Measurements from ENCODE around the gene ZDHHC14.
"Not testable (repeated sequence)": the region's sequence is repeated elsewhere in the genome, so short reads cannot be mapped to it uniquely, and the experiment has no call there.

The ZDHHC14 gene

GRCh38 chr6:157569543-157569942, 188.6 kb downstream of the ZDHHC14 start:
- Histone ChIP-seq H3K9me3 (ENCODE audit: control insufficient read depth, insufficient read depth, low read length) (no peaks in the 10 kb centered on the region), H3K36me3 (ENCODE audit: control insufficient read depth, insufficient read depth, low read length) (no peaks in the 10 kb centered on the region), H3K4me1 (ENCODE audit: control insufficient read depth, insufficient read depth, low read length) (0 out of 2 replicates have a peak, but pooled peaks cover 8% of the 10 kb centered on the region), H3K4me3 (ENCODE audit: low read depth, low read length) (no peak overlapping the region), H3K27ac (ENCODE audit: low read depth, low read length) (no peak overlapping the region), H3K9ac (ENCODE audit: low read depth, low read length) (no peak overlapping the region), H3K27me3 (ENCODE audit: control insufficient read depth, insufficient read depth, low read length) (no peaks in the 10 kb centered on the region)

DNA sequence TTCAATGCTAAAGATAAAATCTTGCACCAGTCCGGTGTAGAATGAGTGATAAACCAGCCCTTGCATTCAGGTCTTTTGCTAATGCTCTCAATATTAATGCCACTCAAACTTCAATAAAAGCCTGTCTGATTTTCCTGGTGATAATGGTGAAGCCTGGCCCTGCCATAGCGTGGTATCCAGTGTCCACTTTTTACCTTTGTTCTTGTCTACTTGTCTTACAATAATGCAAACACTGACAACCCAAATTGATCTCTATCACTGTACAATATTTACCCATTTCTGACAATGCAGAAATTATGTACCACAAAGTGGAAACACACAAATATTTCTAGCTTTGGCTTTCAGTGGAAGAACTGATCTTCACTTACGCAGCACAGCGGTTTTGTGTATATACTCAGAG, 189.1 kb downstream of the ZDHHC14 start:
- no peak overlapping the region for H3K9ac ChIP-seq (ENCODE audit: low read depth, low read length)

GRCh38 chr6:157570752-157571151, 189.8 kb downstream of the ZDHHC14 start:
- no peak overlapping the region for H3K4me3 ChIP-seq (ENCODE audit: low read depth, low read length)
- H3K36me3 ChIP-seq (ENCODE audit: control insufficient read depth, insufficient read depth, low read length), result no peaks in the 10 kb centered on the region
- no peaks in the 10 kb centered on the region for H3K9me3 ChIP-seq (ENCODE audit: control insufficient read depth, insufficient read depth, low read length)
- H3K4me1 ChIP-seq (ENCODE audit: control insufficient read depth, insufficient read depth, low read length), result 0 out of 2 replicates have a peak, but pooled peaks cover 8% of the 10 kb centered on the region
- H3K9ac ChIP-seq (ENCODE audit: low read depth, low read length), result no peak overlapping the region
- no peaks in the 10 kb centered on the region for H3K27me3 ChIP-seq (ENCODE audit: control insufficient read depth, insufficient read depth, low read length)
- no peak overlapping the region for H3K27ac ChIP-seq (ENCODE audit: low read depth, low read length)

More for the DNA sequence above, 189.1 kb downstream of the ZDHHC14 start:
- H3K27me3 ChIP-seq (ENCODE audit: control insufficient read depth, insufficient read depth, low read length), result no peaks in the 10 kb centered on the region
- H3K27ac ChIP-seq (ENCODE audit: low read depth, low read length), result no peak overlapping the region
- H3K9me3 ChIP-seq (ENCODE audit: control insufficient read depth, insufficient read depth, low read length), result no peaks in the 10 kb centered on the region
- H3K36me3 ChIP-seq (ENCODE audit: control insufficient read depth, insufficient read depth, low read length), result no peaks in the 10 kb centered on the region
- H3K4me3 ChIP-seq (ENCODE audit: low read depth, low read length), result no peak overlapping the region
- 0 out of 2 replicates have a peak, but pooled peaks cover 8% of the 10 kb centered on the region for H3K4me1 ChIP-seq (ENCODE audit: control insufficient read depth, insufficient read depth, low read length)

DNA sequence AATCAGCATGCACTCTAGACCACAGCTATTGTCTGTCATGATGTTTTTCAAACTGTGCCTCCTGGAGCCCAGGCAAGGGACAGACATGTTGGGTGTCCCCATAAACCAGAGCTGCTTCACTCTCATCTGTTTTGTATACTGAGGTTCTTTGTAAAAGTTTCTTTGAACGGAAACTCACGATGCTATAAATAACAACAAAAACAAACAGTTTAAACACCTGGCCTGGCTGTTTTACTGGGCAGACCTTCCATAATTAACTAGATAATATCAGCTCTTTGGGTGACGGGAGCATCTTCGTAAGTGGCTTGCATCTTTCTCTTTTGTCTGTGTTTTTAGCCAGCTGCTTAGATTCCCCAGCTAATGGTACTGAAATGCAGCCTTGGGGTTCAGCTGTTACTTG, 190.3 kb downstream of the ZDHHC14 start:
- H3K9ac ChIP-seq (ENCODE audit: low read depth, low read length), result no peak overlapping the region
- H3K27ac ChIP-seq (ENCODE audit: low read depth, low read length), result no peak overlapping the region
- H3K4me1 ChIP-seq (ENCODE audit: control insufficient read depth, insufficient read depth, low read length), result 0 out of 2 replicates have a peak, but pooled peaks cover 8% of the 10 kb centered on the region
- no peaks in the 10 kb centered on the region for H3K27me3 ChIP-seq (ENCODE audit: control insufficient read depth, insufficient read depth, low read length)
- no peak overlapping the region for H3K4me3 ChIP-seq (ENCODE audit: low read depth, low read length)
- no peaks in the 10 kb centered on the region for H3K36me3 ChIP-seq (ENCODE audit: control insufficient read depth, insufficient read depth, low read length)
- no peaks in the 10 kb centered on the region for H3K9me3 ChIP-seq (ENCODE audit: control insufficient read depth, insufficient read depth, low read length)

- no peak overlapping the region for H3K27ac ChIP-seq (ENCODE audit: low read depth, low read length)
- H3K4me1 ChIP-seq (ENCODE audit: control insufficient read depth, insufficient read depth, low read length), result 0 out of 2 replicates have a peak, but pooled peaks cover 8% of the 10 kb centered on the region
Observed at GRCh38 chr6:157571950-157572349, 191.0 kb downstream of the ZDHHC14 start.

GRCh38 chr6:157574851-157575424, 193.9 kb downstream of the ZDHHC14 start:
- H3K9ac ChIP-seq (ENCODE audit: low read depth, low read length), result no peak overlapping the region
- H3K27me3 ChIP-seq (ENCODE audit: control insufficient read depth, insufficient read depth, low read length), result no peaks in the 10 kb centered on the region
- H3K27ac ChIP-seq (ENCODE audit: low read depth, low read length), result no peak overlapping the region
- no peak overlapping the region for H3K4me3 ChIP-seq (ENCODE audit: low read depth, low read length)
- H3K4me1 ChIP-seq (ENCODE audit: control insufficient read depth, insufficient read depth, low read length), result 0 out of 2 replicates have a peak, but pooled peaks cover 8% of the 10 kb centered on the region
- H3K36me3 ChIP-seq (ENCODE audit: control insufficient read depth, insufficient read depth, low read length), result no peaks in the 10 kb centered on the region
- no peaks in the 10 kb centered on the region for H3K9me3 ChIP-seq (ENCODE audit: control insufficient read depth, insufficient read depth, low read length)

More at GRCh38 chr6:157571950-157572349, 191.0 kb downstream of the ZDHHC14 start:
- Histone ChIP-seq H3K36me3 (ENCODE audit: control insufficient read depth, insufficient read depth, low read length) (no peaks in the 10 kb centered on the region), H3K4me3 (ENCODE audit: low read depth, low read length) (no peak overlapping the region), H3K27me3 (ENCODE audit: control insufficient read depth, insufficient read depth, low read length) (no peaks in the 10 kb centered on the region), H3K9ac (ENCODE audit: low read depth, low read length) (no peak overlapping the region), H3K9me3 (ENCODE audit: control insufficient read depth, insufficient read depth, low read length) (no peaks in the 10 kb centered on the region)

GRCh38 chr6:157575436-157576145, 194.6 kb downstream of the ZDHHC14 start:
- Histone ChIP-seq H3K27ac (ENCODE audit: low read depth, low read length) (no peak overlapping the region), H3K27me3 (ENCODE audit: control insufficient read depth, insufficient read depth, low read length) (no peaks in the 10 kb centered on the region), H3K4me1 (ENCODE audit: control insufficient read depth, insufficient read depth, low read length) (0 out of 2 replicates have a peak, but pooled peaks cover 8% of the 10 kb centered on the region), H3K9ac (ENCODE audit: low read depth, low read length) (no peak overlapping the region), H3K9me3 (ENCODE audit: control insufficient read depth, insufficient read depth, low read length) (no peaks in the 10 kb centered on the region), H3K4me3 (ENCODE audit: low read depth, low read length) (no peak overlapping the region), H3K36me3 (ENCODE audit: control insufficient read depth, insufficient read depth, low read length) (no peaks in the 10 kb centered on the region)

- not testable (repeated sequence) for H3K4me3 ChIP-seq (ENCODE audit: low read depth, low read length); H3K27me3 ChIP-seq (ENCODE audit: control insufficient read depth, insufficient read depth, low read length); H3K36me3 ChIP-seq (ENCODE audit: control insufficient read depth, insufficient read depth, low read length); H3K9ac ChIP-seq (ENCODE audit: low read depth, low read length); H3K27ac ChIP-seq (ENCODE audit: low read depth, low read length); H3K4me1 ChIP-seq (ENCODE audit: control insufficient read depth, insufficient read depth, low read length); H3K9me3 ChIP-seq (ENCODE audit: control insufficient read depth, insufficient read depth, low read length)
Observed at GRCh38 chr6:157576991-157577390, 196.0 kb downstream of the ZDHHC14 start.

DNA sequence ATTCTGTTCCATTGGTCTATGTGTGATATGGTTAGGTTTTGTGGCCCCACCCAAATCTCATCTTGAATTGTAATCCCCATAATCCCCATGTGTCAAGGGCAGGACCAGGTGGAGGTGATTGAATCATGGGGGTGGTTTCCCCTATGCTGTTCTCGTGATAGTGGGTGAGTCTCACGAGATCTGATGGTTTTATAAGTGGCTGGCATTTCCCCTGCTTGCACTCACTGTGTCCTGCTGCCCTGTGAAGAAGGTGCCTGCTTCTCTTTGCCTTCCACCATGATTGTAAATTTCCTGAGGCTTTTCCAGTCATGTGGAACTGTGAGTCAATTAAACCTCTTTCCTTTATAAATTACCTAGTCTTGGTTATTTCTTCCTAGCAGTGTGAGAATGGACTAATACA, 197.5 kb downstream of the ZDHHC14 start:
- not testable (repeated sequence) for H3K9ac ChIP-seq (ENCODE audit: low read depth, low read length); H3K4me1 ChIP-seq (ENCODE audit: control insufficient read depth, insufficient read depth, low read length); H3K4me3 ChIP-seq (ENCODE audit: low read depth, low read length); H3K9me3 ChIP-seq (ENCODE audit: control insufficient read depth, insufficient read depth, low read length); H3K36me3 ChIP-seq (ENCODE audit: control insufficient read depth, insufficient read depth, low read length); H3K27me3 ChIP-seq (ENCODE audit: control insufficient read depth, insufficient read depth, low read length); H3K27ac ChIP-seq (ENCODE audit: low read depth, low read length)

GRCh38 chr6:157579467-157580031, 198.6 kb downstream of the ZDHHC14 start:
- H3K27ac ChIP-seq (ENCODE audit: low read depth, low read length), result no peak overlapping the region
- no peak overlapping the region for H3K9ac ChIP-seq (ENCODE audit: low read depth, low read length)
- H3K4me1 ChIP-seq (ENCODE audit: control insufficient read depth, insufficient read depth, low read length), result no peaks in the 10 kb centered on the region
- no peak overlapping the region for H3K4me3 ChIP-seq (ENCODE audit: low read depth, low read length)
- H3K27me3 ChIP-seq (ENCODE audit: control insufficient read depth, insufficient read depth, low read length), result no peaks in the 10 kb centered on the region
- H3K36me3 ChIP-seq (ENCODE audit: control insufficient read depth, insufficient read depth, low read length), result no peaks in the 10 kb centered on the region
- no peaks in the 10 kb centered on the region for H3K9me3 ChIP-seq (ENCODE audit: control insufficient read depth, insufficient read depth, low read length)

DNA sequence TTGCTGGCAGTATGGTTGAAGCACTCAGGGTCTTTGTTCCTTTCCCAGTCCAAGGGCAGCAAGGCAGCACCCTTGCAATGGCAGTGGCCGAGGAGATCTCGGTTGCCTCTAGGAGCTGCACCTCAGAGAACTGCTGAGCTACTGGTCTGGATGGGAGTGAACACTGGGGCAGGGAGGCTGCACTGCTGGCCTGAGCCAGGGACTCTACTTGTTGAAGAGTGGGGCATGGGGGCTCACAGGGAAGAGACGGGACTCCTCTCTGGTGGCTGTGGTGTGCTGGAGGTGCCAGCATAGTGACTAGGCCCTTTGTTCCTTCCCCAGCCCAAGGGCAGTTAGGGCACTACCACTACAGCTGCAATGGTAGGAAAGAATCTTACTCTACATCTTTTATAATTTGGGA, 203.0 kb downstream of the ZDHHC14 start:
- no peaks in the 10 kb centered on the region for H3K9me3 ChIP-seq (ENCODE audit: control insufficient read depth, insufficient read depth, low read length)
- no peaks in the 10 kb centered on the region for H3K4me1 ChIP-seq (ENCODE audit: control insufficient read depth, insufficient read depth, low read length)
- no peak overlapping the region for H3K9ac ChIP-seq (ENCODE audit: low read depth, low read length)

More for the DNA sequence above, 203.0 kb downstream of the ZDHHC14 start:
- no peak overlapping the region for H3K4me3 ChIP-seq (ENCODE audit: low read depth, low read length)
- H3K27me3 ChIP-seq (ENCODE audit: control insufficient read depth, insufficient read depth, low read length), result no peaks in the 10 kb centered on the region
- no peak overlapping the region for H3K27ac ChIP-seq (ENCODE audit: low read depth, low read length)
- H3K36me3 ChIP-seq (ENCODE audit: control insufficient read depth, insufficient read depth, low read length), result no peaks in the 10 kb centered on the region

Measured in HUES48 (cell line).